ENCODE results near the gene AP2A2.

Gene AP2A2

GRCh38 chr11:977830-978720 lies 52.4 kb downstream of the AP2A2 start:
- no peak for DNase-seq

DNA sequence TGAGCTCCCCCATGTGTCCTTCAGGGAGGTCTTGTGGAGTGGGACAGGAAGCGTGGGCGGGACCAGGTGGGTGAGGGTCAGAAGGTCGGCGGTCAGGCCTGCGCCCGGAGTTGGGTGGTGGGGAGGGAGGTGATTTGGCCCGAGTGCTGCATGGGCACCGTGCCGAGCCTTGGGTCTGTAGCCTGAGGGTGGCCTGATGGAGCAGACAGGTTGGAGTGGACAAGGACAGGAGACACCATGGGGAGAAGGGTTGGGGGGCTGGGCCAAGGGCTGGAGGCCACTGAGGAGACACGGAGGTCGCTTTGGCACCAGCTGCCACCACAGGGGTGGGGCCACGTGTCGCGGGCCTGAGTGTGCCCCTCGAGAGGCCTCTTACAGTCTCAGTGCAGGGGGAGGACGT lies 53.1 kb downstream of the AP2A2 start:
- DNase-seq = no peak

GRCh38 chr11:980438-981357 lies 55.0 kb downstream of the AP2A2 start:
- peak; percentile 53 for DNase-seq

DNA sequence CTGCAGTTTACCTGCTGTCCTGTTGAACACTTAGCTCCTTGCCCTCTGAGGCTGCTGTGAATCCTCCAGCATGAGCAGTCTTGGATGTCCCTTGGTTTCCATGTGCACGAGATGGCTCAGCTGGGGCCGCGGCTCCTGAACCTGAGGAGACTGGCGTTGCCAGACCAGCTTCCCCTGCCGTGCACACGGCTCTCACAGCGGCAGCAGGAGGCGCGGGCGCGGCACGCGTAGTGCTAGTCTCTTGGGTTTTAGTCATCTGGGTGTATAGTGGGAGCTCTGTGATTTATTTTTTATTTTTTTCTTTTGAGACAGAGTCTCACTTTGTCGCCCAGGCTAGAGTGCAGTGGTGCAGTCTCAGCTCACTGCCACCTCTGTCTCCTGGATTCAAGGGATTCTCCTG lies 56.1 kb downstream of the AP2A2 start:
- no peak for DNase-seq

DNA sequence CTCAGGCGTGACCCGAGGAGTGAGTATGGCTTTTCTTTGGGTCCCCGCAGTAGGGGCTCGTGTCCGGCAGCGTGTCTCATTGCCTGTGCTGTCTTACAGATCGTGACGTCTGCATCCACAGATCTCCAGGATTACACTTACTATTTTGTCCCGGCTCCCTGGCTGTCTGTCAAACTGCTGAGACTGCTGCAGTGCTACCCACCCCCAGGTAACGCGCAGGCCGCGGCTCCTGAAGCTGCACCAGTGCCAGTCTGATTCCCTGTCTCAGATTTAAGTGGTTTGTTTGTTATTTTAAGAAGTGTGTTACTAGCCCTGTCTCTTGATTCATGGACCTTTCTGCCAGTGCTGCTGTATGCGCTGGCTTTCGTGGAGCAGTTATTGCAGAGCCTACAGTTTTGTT lies 58.9 kb downstream of the AP2A2 start:
- DNase-seq = no peak

GRCh38 chr11:985406-985805 lies 59.7 kb downstream of the AP2A2 start:
- DNase-seq = no peak

GRCh38 chr11:985848-986247 lies 60.2 kb downstream of the AP2A2 start:
- DNase-seq = no peak

- no peak for DNase-seq
Observed at GRCh38 chr11:986270-986951, 60.7 kb downstream of the AP2A2 start.

DNA sequence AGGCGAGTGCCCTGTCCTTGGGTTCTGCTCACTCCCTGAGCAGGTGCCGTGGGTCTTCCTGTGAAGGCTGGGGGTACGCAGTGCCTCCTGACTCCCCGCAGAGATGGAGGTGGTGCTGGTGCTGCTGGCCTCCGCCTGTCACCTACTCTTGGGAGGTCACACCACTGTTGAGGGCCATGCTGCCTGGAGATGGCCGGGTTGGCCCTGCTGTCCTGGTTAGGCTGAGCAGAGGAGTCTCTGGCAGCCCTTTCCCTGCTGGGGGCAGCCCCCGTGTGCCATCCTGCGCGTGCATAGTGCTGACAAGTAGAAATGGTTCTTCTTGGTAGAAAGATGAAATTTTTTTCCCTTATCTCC lies 61.3 kb downstream of the AP2A2 start:
- DNase-seq = no peak

DNA sequence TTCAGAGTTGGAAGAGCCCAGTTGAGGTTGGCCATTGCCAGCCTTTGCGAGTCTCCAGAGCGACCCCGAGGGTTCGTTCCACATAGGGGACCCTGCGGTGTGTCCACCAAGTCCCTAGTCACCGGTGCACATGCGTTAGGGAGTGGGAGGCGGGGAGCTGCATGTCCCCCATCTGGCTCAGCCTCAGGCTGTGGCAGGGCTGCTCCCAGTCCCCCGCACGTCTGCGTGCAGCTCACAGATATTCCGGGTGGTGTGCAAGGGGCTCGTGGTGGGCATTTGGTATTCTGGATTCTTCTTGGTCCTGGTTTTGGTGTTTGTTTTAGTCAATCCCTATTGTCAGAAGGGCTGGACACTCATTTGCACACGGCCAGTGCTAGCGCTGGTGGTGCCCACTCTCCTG lies 62.0 kb downstream of the AP2A2 start:
- DNase-seq = no peak

DNA sequence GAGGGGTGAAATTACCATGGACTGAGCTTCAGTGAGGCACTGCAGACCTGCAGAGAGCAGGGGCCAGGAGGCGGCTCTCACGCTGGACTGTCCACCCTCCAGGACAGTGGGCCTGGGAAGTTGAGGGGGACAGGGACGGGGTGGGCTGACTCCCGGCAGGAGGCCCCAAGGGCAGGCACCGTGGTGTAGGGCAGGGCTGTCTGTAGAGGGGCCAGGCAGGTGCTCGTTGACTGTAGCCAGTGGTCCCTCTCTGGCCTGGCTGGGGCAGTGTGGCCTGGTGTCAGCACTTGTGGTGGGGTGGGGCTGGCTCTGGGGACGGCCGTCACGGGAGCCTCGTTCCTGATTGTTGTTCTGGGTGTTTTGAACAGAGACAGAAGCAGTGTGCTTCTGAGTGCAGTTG lies 64.4 kb downstream of the AP2A2 start:
- DNase-seq = no peak

- no peak for DNase-seq
Observed at GRCh38 chr11:991034-991433, 65.4 kb downstream of the AP2A2 start.

GRCh38 chr11:991711-992307 lies 66.1 kb downstream of the AP2A2 start:
- DNase-seq = no peak

- DNase-seq = no peak
Observed at GRCh38 chr11:992577-992976, 66.9 kb downstream of the AP2A2 start.

- no peak for DNase-seq
Observed at GRCh38 chr11:993632-994167, 68.0 kb downstream of the AP2A2 start.

GRCh38 chr11:995044-995751 lies 69.5 kb downstream of the AP2A2 start:
- no peak for DNase-seq

- no peak for DNase-seq
Observed at GRCh38 chr11:995752-996420, 70.2 kb downstream of the AP2A2 start.

DNA sequence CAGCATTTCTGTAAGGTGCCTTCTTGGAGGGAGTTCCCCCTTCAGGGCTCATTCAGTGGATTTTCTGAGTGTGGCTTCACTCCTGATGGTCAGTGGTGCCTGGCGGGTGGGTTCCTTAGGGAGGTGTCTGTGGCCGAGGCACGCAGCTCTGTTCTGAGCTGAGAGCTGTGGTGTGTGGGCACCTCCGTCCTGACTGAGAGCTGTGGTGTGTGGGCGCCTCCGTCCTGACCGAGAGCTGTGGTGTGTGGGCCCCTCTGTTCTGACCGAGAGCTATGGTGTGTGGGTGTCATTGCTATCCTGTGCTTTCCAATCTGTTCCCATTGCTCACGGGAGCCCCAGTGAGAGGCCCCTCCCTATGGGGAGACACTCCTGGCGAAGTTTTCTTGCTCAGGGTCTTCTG lies 71.0 kb downstream of the AP2A2 start:
- no peak for DNase-seq

DNA sequence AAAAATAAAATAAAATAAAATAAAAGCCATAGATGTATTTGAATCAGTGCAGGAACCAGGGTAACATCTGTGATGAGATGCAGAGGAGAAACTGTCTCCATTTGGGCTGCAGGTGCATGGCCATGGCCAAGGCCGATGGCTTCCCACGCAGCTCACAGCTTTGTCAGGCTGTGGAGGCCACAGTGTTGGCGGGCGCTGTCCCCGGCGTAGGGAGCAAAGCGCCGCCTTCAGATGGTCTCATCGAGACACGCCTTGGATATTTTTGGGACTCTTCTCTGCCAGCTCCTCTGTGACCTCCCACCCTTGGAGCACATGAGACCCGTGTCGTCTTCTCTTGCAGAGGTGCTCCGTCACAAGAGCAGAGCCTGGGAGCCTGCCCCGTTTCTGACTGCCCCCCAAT lies 72.2 kb downstream of the AP2A2 start:
- no peak for DNase-seq

- no peak for DNase-seq
Observed at GRCh38 chr11:999009-999408, 73.3 kb downstream of the AP2A2 start.

Data from femur (tissue), 1 donor.